IPS-18a (cell line): ENCODE measurements around the gene GSS.

ENCODE experiments used
- H3K27ac ChIP-seq: one replicate; pipeline ENCODE4 v1.5.1; 2013; ENCODE audit warnings: low read length
- H3K27me3 ChIP-seq: one replicate; pipeline ENCODE4 v1.6.1; 2013; ENCODE audit warnings: mild to moderate bottlenecking, low read length; ENCODE audit not compliant: control insufficient read depth, insufficient read depth
- H3K36me3 ChIP-seq: one replicate; pipeline ENCODE4 v1.6.1; 2013; ENCODE audit warnings: low read depth, low read length; ENCODE audit not compliant: control insufficient read depth
- H3K4me1 ChIP-seq: one replicate; pipeline ENCODE4 v1.6.1; 2013; ENCODE audit warnings: low read depth, low read length; ENCODE audit not compliant: control insufficient read depth
- H3K4me3 ChIP-seq: one replicate; pipeline ENCODE4 v1.5.1; 2013; ENCODE audit warnings: low read length
- H3K9ac ChIP-seq: one replicate; pipeline ENCODE4 v1.6.1; 2013; ENCODE audit warnings: mild to moderate bottlenecking, low read length, moderate library complexity
- H3K9me3 ChIP-seq: one replicate; pipeline ENCODE4 v1.6.1; 2013; ENCODE audit warnings: low read depth, low read length; ENCODE audit not compliant: control insufficient read depth

Gene GSS

DNA sequence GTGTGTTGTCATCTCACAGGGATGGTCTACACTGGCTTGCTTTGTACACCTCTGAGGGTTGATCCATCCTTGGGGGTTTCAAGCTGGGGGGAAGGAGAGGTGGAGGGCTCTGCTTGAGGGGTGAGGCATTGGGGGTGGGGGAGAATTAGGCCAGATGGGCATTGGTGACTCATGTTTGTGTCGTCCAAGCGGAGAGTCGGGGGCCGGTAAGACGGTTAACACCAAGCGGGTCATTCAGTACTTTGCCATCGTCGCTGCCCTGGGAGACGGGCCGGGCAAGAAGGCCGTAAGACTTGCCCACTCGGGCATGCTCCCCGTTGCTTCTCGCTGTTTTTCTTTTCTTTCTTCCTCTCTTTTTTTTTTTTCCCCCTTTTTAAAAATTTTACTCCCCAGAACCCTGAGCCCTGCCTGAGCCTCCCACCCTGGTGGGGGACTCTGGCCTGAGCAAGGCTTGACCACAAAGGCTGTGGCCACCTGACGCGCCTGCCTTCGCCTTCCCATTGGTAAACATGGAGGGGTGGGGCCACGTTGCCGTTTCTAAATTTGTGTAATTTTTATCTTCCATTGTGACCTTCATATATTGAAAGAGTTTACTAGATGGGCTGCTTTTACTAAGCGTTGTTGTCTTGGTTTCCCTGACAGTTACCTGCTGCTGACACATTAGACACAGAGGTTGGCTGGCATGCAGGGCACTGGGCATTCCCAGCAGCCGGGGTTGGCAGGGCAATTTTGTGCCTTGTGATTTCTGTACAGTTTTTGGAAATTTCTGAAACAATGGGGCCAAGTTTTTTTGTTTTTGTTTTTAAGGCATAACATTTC lies 26.9 kb upstream of the GSS start:
- Histone ChIP-seq H3K27me3 (peaks cover 19% of the 10 kb centered on the region), H3K4me1 (peaks cover 19% of the 10 kb centered on the region), H3K36me3 (no peaks in the 10 kb centered on the region), H3K9me3 (no peaks in the 10 kb centered on the region), H3K27ac (no peak overlapping the region), H3K4me3 (no peak overlapping the region), H3K9ac (no peak overlapping the region)

DNA sequence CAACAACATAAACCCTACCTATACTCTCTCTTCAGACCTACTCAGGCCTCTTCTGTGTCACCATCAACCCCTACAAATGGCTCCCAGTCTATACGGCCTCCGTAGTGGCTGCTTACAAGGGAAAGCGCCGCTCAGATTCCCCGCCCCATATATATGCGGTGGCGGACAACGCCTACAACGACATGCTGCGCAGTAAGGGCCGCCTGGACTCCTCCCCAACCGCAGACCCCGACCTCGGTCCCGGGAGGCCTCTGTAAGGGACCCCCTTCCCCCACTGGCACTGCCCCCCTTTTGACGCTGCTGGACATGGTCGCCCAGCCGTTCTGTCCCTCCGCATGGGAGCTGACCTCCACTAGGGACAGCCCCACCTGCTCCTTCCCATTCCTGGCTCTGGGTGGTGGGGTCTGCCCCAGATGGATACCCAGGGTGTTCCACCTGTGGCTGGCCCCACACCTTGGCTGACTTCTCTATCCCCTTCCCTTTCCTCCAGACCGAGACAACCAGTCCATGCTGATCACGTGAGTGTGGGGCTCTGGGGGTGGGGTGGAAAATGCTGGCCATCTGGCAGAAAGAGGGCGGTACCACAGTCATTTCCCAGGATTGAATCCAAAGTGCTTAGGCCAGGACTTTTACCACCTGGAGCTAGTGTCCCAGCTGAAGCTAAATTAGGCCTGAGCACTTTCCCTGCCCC lies 25.1 kb upstream of the GSS start:
- peaks cover 19% of the 10 kb centered on the region for H3K27me3 ChIP-seq
- H3K27ac ChIP-seq, result no peak overlapping the region
- H3K9ac ChIP-seq, result no peak overlapping the region

GRCh38 chr20:34979366-34980153 lies 24.0 kb upstream of the GSS start:
- no peak overlapping the region for H3K9ac ChIP-seq
- no peaks in the 10 kb centered on the region for H3K9me3 ChIP-seq
- no peaks in the 10 kb centered on the region for H3K36me3 ChIP-seq
- H3K4me1 ChIP-seq, result peaks cover 15% of the 10 kb centered on the region
- H3K4me3 ChIP-seq, result no peak overlapping the region
- no peak overlapping the region for H3K27ac ChIP-seq
- peaks cover 19% of the 10 kb centered on the region for H3K27me3 ChIP-seq

More for the DNA sequence above, 25.1 kb upstream of the GSS start:
- Histone ChIP-seq H3K4me1 (peaks cover 19% of the 10 kb centered on the region), H3K9me3 (no peaks in the 10 kb centered on the region), H3K4me3 (no peak overlapping the region), H3K36me3 (no peaks in the 10 kb centered on the region)

DNA sequence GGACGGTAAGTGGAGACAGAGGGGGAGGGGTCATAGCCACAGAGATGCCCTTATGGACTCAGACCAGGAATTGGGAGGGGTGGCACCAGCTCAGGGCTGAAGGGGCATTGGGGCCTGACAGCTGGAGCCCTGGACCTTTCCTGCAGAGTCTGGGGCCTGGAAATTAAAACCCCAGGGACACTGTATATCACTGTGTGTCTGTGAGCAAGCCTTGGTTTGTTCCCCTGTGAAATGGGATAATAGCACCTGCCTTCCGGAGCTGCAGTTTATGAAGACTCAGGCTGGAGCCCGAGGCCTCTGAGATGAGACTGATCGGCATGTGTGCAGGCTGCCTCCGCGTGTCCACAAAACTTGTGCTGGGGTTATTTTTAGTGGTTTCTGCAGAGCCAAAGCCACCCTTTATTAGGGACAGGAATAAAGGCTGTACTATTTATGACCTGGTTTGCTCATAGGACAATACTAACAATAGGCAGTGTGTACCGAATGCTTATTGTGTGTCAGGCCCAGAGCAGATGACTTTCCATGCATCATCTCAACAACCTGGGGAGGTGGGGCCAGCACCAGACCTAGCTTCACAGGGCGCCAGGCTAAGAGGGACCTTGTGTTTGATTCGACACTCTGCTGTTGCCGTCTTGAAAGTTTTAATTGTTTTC lies 22.6 kb upstream of the GSS start:
- peaks cover 2% of the 10 kb centered on the region for H3K4me1 ChIP-seq
- no peak overlapping the region for H3K9ac ChIP-seq
- no peak overlapping the region for H3K4me3 ChIP-seq
- H3K27me3 ChIP-seq, result peaks cover 13% of the 10 kb centered on the region
- H3K36me3 ChIP-seq, result no peaks in the 10 kb centered on the region
- H3K9me3 ChIP-seq, result no peaks in the 10 kb centered on the region
- H3K27ac ChIP-seq, result no peak overlapping the region

GRCh38 chr20:34977365-34978091 lies 21.9 kb upstream of the GSS start:
- Histone ChIP-seq H3K9me3 (no peaks in the 10 kb centered on the region), H3K9ac (no peak overlapping the region), H3K4me1 (no peaks in the 10 kb centered on the region), H3K27ac (no peak overlapping the region), H3K36me3 (no peaks in the 10 kb centered on the region), H3K27me3 (peaks cover 6% of the 10 kb centered on the region), H3K4me3 (no peak overlapping the region)

DNA sequence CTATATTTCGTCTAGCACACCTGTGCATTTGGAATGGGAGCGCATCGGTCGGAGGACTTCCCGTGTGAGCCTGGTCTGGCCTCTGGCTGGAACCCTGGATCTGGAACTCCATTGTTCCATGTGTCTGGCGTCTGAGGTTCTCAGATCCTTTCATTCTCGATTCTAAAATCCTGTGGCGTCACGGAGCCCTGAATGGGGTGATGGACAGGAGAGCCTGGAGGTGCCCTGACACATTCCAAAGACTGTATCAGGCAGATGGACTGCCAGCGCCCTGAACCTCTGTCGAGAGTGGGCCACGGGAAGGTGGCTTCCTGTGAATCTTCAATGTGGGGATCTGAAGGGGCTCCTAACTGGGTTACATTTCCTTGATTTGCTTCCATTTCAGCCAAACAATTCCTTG lies 20.7 kb upstream of the GSS start:
- H3K4me3 ChIP-seq, result no peak overlapping the region
- H3K4me1 ChIP-seq, result no peaks in the 10 kb centered on the region
- H3K27ac ChIP-seq, result no peak overlapping the region
- no peaks in the 10 kb centered on the region for H3K27me3 ChIP-seq
- no peaks in the 10 kb centered on the region for H3K9me3 ChIP-seq
- H3K36me3 ChIP-seq, result no peaks in the 10 kb centered on the region
- no peak overlapping the region for H3K9ac ChIP-seq

GRCh38 chr20:34974246-34974645 lies 18.6 kb upstream of the GSS start:
- no peak overlapping the region for H3K4me3 ChIP-seq
- H3K27me3 ChIP-seq, result no peaks in the 10 kb centered on the region

GRCh38 chr20:34971561-34972235 lies 16.1 kb upstream of the GSS start:
- no peaks in the 10 kb centered on the region for H3K36me3 ChIP-seq
- H3K27ac ChIP-seq, result no peak overlapping the region
- no peaks in the 10 kb centered on the region for H3K9me3 ChIP-seq
- no peaks in the 10 kb centered on the region for H3K27me3 ChIP-seq
- H3K4me1 ChIP-seq, result no peaks in the 10 kb centered on the region
- no peak overlapping the region for H3K4me3 ChIP-seq
- H3K9ac ChIP-seq, result no peak overlapping the region

More at GRCh38 chr20:34974246-34974645, 18.6 kb upstream of the GSS start:
- Histone ChIP-seq H3K27ac (no peak overlapping the region), H3K36me3 (no peaks in the 10 kb centered on the region), H3K4me1 (no peaks in the 10 kb centered on the region), H3K9me3 (no peaks in the 10 kb centered on the region), H3K9ac (no peak overlapping the region)

- Histone ChIP-seq H3K9ac (no peak overlapping the region), H3K9me3 (no peaks in the 10 kb centered on the region), H3K27me3 (no peaks in the 10 kb centered on the region), H3K4me1 (no peaks in the 10 kb centered on the region), H3K36me3 (no peaks in the 10 kb centered on the region), H3K4me3 (no peak overlapping the region), H3K27ac (no peak overlapping the region)
Measured at GRCh38 chr20:34970846-34971560, 15.4 kb upstream of the GSS start.

GRCh38 chr20:34970193-34970840 lies 14.7 kb upstream of the GSS start:
- no peak overlapping the region for H3K4me3 ChIP-seq
- no peaks in the 10 kb centered on the region for H3K9me3 ChIP-seq
- no peak overlapping the region for H3K9ac ChIP-seq
- no peak overlapping the region for H3K27ac ChIP-seq
- H3K27me3 ChIP-seq, result no peaks in the 10 kb centered on the region
- no peaks in the 10 kb centered on the region for H3K36me3 ChIP-seq
- no peaks in the 10 kb centered on the region for H3K4me1 ChIP-seq
